ENCODE measurements around the gene CARD14.
A peak's percentile ranks its signal among the peaks of the same experiment; 100 is the strongest.

The CARD14 gene

GRCh38 chr17:80208050-80208449, 38.2 kb downstream of the CARD14 start:
- DNase-seq (ENCODE audit: insufficient read length, low spot score) (no peak), FAIRE-seq (no peak)

DNA sequence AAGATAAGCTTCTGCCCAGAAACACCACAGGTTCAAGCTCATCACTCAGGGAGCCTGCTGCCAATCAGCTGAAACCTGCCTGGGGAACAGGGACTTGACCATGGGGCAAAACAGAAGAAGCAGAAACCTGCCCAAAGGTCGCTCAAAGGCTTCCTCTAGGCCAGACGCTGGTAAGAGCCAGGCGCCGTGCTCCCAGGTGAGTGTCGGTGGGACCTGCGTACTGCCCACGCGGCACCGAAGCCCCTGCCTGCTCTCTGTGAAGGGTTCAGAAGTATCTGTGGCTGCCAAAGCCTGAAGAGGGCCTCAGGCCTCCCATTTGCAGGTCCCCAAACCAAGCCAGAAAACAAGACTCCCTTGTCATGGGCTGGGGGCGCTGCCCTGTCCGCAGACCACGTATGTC, 39.9 kb downstream of the CARD14 start:
- no peak for FAIRE-seq
- no peak for DNase-seq (ENCODE audit: insufficient read length, low spot score)

- DNase-seq (ENCODE audit: insufficient read length, low spot score): no peak
- FAIRE-seq: no peak
Measured at GRCh38 chr17:80210348-80211108, 40.7 kb downstream of the CARD14 start.

DNA sequence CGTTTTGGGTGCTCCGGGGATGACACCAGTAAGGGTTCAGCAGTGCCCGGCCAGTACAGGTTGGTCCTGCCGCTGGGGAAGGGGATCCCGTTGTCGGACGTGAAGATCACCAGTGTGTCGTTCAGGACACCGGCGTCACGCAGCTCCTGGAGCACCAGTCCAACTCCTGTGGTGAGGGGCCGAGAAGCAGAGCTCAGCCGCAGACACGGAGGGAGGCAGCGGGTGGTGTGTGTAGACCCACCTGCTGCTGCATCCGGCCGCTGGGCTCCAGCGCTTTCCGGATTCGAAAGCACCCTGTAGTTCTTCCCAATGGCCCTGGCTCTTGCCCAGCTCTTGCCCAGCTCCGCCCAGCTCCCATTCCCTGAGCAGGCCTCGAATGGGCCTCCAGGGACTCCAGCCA, 42.3 kb downstream of the CARD14 start:
- DNase-seq (ENCODE audit: insufficient read length, low spot score) (no peak), FAIRE-seq (no peak)

DNA sequence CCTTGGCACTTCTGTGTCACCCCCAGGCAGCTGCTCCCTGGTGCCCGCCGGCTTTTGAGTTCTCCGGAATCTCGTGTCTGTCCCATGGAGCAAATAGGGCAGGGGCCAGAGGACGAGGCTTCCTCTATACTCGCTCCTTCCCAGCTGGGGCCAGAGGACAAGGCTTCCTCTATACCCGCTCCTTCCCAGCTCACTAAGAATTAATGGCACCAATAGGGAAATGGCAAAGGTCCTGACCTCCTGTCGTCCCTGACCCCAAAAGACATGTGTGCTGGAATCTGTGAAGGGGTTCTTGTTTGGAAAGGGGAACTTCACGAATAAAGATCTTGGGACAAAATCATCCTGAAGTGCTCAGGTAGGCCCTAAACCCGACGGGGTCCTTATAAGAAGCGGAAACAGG, 42.7 kb downstream of the CARD14 start:
- FAIRE-seq (no peak), DNase-seq (ENCODE audit: insufficient read length, low spot score) (no peak)

GRCh38 chr17:80212962-80213642, 43.3 kb downstream of the CARD14 start:
- DNase-seq (ENCODE audit: insufficient read length, low spot score) (no peak), FAIRE-seq (no peak)

DNA sequence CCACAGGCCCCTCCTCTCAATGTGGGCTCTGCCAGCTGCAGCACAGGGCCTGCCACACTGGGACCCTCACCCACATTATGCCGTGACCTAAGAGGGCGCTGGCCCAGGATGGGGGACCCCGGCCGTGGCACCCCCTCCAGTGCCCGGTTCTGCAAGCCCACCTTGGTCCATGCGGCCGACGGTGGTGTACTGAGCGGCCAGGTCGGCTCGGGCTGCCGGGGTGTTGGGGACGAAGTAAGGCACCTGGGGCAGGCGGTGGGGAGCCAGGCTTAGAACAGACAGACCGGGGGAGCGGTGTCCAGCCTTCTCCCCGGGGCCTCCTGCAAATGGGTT, 43.8 kb downstream of the CARD14 start:
- no peak for FAIRE-seq
- DNase-seq (ENCODE audit: insufficient read length, low spot score): no peak

DNA sequence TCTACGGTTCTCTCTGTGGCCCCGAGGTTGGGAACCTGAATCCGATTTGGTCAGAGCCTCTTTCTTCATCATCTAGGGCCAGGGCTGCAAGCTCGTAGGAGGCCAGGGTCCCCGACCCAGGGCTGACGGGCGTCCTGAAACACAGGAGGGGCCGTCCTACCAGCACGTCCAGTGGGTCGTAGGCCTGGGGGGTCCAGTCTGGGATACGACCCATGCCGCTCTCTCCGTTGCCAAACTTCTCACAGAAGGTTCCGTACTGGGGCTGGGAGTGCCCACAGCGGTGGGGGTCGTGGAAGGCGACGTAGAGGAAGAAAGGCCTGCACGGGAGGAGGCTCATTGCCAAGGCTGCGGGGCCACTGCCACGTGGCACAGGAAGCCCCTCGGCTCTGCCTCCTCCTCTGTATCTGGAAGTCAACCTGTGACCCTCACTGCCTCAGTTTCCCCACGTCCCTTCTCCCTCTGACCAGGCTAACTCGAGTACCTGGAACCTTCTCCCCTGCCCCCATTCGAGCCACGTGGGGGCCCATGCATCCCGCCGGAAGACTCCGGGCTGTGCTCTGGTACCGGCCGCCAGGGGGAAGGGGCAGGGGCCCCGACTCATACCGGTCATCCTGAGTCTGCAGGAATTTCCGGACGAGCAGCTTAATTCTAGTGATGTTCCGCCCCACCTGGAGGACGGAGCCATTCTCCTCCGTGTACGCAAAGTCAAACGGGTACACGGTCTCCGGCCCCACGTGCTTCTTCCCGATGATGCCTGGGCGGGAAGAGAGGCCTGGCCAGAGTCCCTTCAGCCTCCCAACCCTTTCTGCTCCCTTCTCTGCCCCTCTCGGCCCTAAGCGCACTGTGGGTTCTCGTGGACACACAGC, 44.4 kb downstream of the CARD14 start:
- FAIRE-seq: no peak

DNA sequence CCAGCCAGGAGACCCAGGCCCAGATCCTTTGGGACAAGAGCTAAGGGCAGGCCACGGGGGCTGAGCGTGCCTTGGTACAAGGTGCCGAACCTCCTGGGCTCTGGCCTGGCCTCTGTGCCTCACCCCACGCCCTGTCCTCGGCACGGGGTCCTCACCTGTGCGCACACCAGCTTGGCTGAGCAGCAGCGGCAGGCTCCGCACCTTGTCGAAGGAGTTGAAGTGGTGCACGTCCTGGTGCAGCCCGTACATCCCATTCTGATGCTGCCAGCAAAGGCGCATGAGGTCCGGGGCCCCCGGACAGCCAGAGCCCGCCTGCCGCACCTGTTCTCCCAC, 45.0 kb downstream of the CARD14 start:
- no peak for FAIRE-seq
- no peak for DNase-seq (ENCODE audit: insufficient read length, low spot score)

More for the DNA sequence above, 44.4 kb downstream of the CARD14 start:
- DNase-seq (ENCODE audit: insufficient read length, low spot score): no peak

- DNase-seq (ENCODE audit: insufficient read length, low spot score) (no peak), FAIRE-seq (no peak)
Measured at GRCh38 chr17:80216473-80217456, 46.9 kb downstream of the CARD14 start.

DNA sequence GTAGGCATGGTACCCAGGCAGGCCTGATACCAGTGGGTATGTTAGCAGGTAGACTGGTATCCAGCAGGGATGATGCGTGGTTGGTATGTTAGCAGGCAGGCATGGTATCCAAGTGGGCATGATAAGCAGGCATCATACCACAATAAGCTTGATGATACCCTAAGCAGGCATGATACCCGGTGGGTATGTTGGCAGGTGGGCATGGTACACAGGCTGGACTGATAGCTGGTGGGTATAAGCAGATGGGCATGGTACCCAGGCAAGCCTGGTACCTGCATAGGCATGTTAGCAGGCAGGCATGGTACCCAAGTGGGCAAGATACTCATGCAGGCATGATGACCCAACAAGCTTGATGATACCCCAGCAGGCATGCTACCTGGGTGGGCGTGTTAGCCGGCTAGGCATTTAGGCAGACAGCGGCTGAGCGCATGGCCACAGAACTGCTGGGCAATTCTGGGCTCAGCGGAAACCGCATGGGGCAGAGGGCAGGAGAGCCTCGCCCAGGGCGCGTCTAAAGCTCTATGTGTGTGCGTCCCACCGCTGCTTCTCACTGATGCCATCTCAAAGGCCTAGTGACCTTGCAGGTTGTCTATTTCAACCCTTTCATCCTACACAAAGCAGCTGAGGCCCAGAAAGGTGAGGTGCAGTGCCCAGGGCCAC, 48.0 kb downstream of the CARD14 start:
- DNase-seq (ENCODE audit: insufficient read length, low spot score): no peak
- peak; percentile 51 for FAIRE-seq

- FAIRE-seq (no peak), DNase-seq (ENCODE audit: insufficient read length, low spot score) (no peak)
Measured at GRCh38 chr17:80218391-80218790, 48.6 kb downstream of the CARD14 start.

DNA sequence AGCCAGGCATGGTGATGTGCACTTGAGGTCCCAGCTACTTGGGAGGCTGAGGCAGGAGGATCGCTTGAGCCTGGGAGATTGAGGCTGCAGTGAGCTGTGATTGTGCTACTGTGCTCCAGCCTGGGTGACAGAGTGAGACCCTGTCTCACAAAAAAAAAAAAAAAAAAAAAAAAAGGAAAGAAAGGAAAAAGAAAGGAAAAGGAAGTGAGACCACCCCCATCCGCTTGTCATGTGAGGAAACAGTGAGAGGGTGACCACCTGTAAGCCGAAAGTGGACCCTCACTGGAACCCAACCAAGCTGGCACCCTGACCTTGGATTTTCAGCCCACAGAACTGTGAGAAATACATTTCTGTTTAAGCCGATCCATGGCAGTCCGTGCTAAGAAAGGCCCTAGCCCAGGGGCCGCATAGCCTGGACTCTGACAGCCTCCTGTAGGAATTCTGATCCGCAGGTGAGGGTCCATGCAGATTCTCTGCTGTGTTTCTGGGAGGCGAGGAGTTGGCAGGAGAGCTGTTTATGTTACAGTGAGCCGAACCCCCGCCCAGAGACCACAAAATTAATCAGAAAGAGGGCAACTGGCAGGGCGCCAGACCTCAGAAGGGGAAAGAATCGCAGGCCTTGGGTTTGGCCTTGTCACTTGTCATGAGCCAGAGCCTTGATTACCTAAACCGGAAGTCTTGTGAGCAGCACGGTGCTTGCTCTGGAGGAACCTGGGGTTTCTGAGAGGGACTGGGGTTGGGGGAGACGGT, 49.4 kb downstream of the CARD14 start:
- peak; percentile 69 for DNase-seq (ENCODE audit: insufficient read length, low spot score)
- FAIRE-seq: peak; percentile 28

GRCh38 chr17:80219763-80220053, 49.9 kb downstream of the CARD14 start:
- DNase-seq (ENCODE audit: insufficient read length, low spot score) (no peak), FAIRE-seq (peak; percentile 75)

GRCh38 chr17:80220054-80220735, 50.4 kb downstream of the CARD14 start, which contains the start of the genes SGSH and SLC26A11:
SGSH (minus strand) TSS chr17:80220333; CDS start chr17:80220313, 20 bp downstream.
SLC26A11 (plus strand) TSS chr17:80220427; CDS start chr17:80221561, 1,134 bp downstream.
- DNase-seq (ENCODE audit: insufficient read length, low spot score): peak; percentile 96
- FAIRE-seq: no peak

DNA sequence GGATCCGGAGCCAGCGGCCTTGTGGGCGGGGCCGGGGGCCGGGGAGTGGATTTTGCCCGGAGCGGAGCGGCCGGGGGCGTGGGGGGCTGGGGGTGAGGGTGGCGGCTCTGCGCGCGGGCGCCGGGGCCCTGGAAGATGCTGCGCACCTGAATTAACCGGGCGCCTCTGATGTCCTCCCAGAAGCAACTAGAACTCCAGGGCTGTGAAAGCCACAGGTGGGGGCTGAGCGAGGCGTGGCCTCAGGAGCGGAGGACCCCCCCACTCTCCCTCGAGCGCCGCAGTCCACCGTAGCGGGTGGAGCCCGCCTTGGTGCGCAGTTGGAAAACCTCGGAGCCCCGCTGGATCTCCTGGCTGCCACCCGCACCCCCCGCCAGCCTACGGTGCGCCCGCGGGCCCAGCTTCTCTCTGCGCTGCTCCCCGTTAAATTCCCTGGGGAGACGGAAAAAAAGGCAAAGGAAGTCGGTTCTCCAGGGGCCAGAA, 50.9 kb downstream of the CARD14 start:
- no peak for FAIRE-seq
- peak; percentile 29 for DNase-seq (ENCODE audit: insufficient read length, low spot score)

- no peak for FAIRE-seq
- no peak for DNase-seq (ENCODE audit: insufficient read length, low spot score)
Measured at GRCh38 chr17:80221351-80222105, 51.7 kb downstream of the CARD14 start.

Data from HTR-8/SVneo (cell line).